GM21526 (cell line): Measurements from ENCODE around the gene CLSTN3.
"Not testable (repeated sequence)": the region's sequence is repeated elsewhere in the genome, so short reads cannot be mapped to it uniquely, and the experiment has no call there.

Source experiments
- ATAC-seq: cut with Tn5 transposase; IDR thresholded peaks from one replicate; pipeline ENCODE4 v1.9.1; 2021; ENCODE audit warnings: moderate library complexity; ENCODE audit not compliant: unreplicated experiment, low FRiP score

The CLSTN3 gene

GRCh38 chr12:7180685-7181084 lies 50.5 kb downstream of the CLSTN3 start:
- ATAC-seq, result no peak

- ATAC-seq, result not testable (repeated sequence)
Measured at GRCh38 chr12:7186058-7186457, 55.9 kb downstream of the CLSTN3 start.

DNA sequence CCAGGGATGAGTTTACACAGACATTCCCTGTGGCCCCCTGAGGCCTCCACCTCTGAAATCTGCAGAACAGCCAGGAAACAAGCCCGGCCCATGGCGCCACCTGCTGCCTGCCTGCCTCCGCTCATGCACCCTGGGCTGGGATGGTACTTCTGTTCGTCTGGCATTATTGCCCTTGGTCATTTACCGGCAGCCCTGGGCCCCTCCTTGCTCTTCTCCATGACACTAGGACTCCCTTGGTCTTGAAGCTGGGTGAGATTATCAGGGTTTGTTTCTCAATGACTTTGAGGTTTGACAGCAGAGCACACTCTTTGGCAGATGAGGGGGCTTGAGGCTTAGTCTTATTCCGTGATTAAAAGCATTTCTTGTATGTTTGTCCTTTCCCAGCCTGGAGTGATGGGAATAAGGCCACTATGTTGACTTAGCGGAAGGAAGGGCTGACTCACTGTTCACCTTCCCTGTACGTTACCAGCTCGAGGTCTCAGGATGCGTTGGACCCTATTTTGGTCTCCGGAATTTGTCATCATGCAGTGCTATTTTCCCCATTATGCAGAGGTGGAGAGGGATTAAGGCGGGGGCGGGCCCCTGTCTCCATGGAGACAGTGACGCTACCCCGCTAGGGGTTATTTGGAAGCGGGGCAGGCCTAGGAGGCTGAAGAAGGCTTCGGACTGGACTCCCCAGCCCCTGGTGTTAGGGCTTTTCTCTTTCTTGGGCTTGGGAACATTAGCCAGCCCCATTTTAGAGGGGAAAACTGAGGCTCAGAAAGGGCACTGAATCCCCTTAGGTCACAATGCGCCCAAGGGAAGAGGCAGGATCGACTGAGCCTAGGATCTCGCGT lies 58.6 kb downstream of the CLSTN3 start:
- ATAC-seq, result peak; percentile 9

DNA sequence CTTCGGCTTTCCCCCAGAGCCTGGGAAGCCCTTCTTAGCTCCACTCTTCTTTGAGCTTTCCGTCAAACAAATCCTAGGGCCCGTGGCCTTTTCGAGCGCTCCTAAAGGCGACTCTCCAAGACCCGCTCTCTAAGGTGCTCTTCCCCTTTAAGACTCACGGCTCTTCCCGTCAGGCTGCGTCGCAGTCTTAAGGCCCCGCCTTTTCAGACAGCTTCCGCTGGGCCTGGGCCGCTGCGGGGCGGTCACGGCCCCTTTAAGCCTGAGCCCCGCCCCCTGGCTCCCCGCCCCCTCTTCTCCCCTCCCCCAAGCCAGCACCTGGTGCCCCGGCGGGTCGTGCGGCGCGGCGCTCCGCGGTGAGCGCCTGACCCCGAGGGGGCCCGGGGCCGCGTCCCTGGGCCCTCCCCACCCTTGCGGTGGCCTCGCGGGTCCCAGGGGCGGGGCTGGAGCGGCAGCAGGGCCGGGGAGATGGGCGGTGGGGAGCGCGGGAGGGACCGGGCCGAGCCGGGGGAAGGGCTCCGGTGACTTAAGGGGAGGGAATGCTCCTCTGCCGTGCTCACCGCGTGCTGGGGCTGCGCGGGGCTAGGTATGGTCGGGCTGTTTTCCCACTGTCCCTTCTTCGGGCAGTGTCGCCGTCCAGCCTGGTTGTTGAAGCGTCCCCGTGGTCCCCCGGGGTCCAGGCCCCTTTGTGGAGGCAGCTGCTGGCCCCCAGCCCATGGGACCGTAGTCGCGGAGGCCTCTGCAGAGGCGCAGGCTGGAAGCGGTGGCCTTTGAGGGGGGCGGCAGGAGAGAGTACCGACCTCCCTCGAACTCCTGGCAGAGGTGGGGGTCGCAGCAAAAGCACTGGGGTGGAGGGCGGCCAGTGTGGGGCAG lies 59.5 kb downstream of the CLSTN3 start, which contains the start of gene PEX5:
Gene PEX5 (plus strand): TSS at position 289 of the 870 bp plus-strand sequence. CDS start 692 bp downstream, outside the sequence.
- ATAC-seq, result peak; percentile 93

DNA sequence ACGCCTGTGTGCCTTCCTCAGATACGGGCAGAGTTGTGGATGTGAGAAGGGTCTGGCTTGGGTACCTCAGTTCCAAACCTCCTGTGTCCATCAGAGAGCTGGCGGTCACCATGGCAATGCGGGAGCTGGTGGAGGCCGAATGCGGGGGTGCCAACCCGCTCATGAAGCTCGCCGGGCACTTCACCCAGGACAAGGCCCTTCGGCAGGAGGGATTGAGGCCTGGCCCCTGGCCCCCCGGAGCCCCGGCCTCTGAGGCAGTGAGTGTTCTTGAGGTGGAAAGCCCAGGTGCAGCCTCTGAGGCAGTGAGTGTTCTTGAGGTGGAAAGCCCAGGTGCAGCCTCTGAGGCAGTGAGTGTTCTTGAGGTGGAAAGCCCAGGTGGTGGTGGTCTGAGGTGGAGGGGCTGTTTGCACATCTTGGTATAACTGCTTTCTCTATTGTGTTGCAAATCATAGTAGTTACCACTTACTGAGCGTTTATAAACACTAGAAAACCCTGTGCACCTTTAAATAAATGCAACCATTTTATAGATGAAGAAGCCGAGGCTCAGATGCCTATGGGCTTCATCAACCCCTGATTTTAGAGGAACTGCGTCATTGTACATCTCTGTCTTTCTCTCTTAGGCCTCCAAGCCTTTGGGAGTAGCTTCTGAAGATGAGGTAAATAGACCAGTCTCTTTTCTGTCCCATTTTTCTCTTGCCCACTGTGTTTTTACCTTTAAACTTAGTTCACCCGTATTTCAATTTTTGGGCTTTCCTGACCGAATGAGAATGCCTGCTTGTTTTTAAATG lies 60.3 kb downstream of the CLSTN3 start:
- ATAC-seq, result peak; percentile 13

GRCh38 chr12:7193674-7194073 lies 63.5 kb downstream of the CLSTN3 start:
- ATAC-seq, result no peak

DNA sequence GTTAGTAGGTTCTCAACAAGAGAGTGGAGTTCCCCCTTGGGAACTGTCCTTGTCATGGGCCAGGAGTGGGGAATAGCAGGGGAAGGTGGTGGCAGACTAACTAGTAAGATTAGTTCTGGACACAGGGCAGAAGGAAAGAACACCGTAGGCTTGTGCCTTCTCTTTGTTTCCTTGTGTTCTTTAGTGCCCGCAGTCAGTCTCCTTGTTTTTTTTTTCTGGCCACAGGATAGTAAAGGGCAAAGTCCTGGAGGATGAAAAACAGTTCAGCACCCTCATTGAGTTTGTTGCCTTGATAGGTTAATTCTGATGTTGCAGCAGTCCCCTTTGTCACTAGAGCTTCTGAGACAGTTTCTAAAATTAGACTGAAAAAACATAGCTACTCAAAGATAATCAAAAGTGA lies 67.7 kb downstream of the CLSTN3 start:
- ATAC-seq, result no peak

DNA sequence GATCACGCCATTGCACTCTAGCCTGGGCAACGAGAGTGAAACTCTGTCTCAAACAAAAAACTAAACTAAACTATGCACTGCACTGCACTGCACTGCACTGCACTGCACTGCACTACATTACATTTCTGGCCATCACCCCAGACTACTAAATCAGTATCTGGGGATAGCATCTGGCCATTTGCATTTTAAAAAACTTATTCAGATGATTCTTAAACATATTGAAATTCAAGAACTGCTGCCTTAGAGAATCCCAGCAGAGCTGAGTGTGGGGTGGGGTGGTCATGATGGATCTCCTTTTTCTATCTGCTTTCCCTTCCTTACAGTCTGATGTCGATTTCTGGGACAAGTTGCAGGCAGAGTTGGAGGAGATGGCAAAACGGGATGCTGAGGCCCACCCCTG lies 72.9 kb downstream of the CLSTN3 start:
- no peak for ATAC-seq

- no peak for ATAC-seq
Measured at GRCh38 chr12:7205091-7205490, 74.9 kb downstream of the CLSTN3 start.

GRCh38 chr12:7206691-7207090 lies 76.5 kb downstream of the CLSTN3 start:
- no peak for ATAC-seq

DNA sequence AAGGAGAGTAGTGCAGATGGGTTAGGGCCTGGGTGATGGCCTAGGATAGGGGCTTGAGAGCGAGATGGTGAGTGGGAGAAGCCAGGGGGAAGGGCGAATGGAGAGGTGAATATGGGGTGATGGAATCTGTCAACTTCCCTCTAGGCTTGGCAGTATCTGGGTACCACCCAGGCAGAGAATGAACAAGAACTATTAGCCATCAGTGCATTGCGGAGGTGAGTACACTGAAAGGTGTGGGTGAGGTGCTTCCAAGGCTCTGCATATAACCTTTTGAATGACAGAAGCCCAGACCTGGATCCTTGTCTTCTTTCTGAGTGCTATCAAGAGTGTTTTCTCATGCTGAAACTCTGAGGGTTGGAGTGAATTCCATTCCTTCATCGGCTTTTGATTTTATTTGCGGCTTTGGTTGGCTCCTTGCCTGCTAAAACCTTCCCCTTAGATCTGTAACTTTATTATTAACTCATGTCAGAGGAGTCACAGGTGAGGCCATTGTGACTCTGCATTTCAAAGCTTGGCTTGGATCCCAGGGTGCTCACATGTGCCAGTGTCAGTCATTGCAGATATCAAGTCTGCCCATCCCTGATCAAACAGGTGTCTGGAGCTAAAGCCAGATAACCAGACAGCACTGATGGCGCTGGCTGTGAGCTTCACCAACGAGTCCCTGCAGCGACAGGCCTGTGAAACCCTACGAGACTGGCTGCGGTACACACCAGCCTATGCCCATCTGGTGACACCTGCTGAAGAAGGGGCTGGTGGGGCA lies 77.9 kb downstream of the CLSTN3 start:
- ATAC-seq, result no peak
